GM06990 (cell line): ENCODE measurements around the gene TECRL.

Experiments
- DNase-seq: peaks from one replicate; pipeline ENCODE4 v3.0.0-alpha.2; 2011; ENCODE audit not compliant: insufficient read length; ENCODE audit errors: extremely low read depth
- H3K27me3 ChIP-seq: replicated peaks from 2 replicates; pipeline ENCODE4 v1.6.0; 2011; ENCODE audit warnings: low read length; ENCODE audit not compliant: control insufficient read depth, insufficient read depth
- H3K36me3 ChIP-seq: 2 replicates; pipeline ENCODE4 v1.5.1; 2011; ENCODE audit warnings: low read length; ENCODE audit not compliant: control insufficient read depth, insufficient read depth
- H3K4me3 ChIP-seq: replicated peaks from 2 replicates; pipeline ENCODE4 v1.5.1; 2011; ENCODE audit warnings: low read depth, mild to moderate bottlenecking, control low read depth, low read length
- TF ChIP-seq, protein P1 (sequence below): IDR thresholded peaks from 2 replicates; pipeline ENCODE4 v1.5.1; 2011; ENCODE audit warnings: low read length, control low read depth, mild to moderate bottlenecking, inconsistent platforms; ENCODE audit not compliant: insufficient read depth, poor library complexity, severe bottlenecking

TECRL gene

DNA sequence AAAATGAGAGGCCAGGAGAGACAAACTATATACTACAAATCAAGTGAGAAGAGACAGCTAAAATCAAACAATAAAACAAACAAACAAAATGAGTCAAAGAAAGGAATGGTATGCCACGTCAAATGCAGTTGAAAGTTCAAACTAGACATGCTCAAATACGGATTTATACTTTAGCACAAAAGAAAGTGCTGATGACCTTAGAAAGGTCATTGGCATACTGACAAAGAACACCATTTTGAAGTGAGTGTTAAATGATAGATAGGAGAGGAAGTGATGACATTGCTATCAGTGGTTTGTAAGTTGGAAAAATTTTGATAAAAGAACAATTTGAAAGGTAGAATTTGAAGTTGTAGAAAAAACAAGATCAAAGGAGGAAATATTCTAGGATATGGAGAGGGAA lies 55.3 kb downstream of the TECRL start:
- TF ChIP-seq, protein P1, sequence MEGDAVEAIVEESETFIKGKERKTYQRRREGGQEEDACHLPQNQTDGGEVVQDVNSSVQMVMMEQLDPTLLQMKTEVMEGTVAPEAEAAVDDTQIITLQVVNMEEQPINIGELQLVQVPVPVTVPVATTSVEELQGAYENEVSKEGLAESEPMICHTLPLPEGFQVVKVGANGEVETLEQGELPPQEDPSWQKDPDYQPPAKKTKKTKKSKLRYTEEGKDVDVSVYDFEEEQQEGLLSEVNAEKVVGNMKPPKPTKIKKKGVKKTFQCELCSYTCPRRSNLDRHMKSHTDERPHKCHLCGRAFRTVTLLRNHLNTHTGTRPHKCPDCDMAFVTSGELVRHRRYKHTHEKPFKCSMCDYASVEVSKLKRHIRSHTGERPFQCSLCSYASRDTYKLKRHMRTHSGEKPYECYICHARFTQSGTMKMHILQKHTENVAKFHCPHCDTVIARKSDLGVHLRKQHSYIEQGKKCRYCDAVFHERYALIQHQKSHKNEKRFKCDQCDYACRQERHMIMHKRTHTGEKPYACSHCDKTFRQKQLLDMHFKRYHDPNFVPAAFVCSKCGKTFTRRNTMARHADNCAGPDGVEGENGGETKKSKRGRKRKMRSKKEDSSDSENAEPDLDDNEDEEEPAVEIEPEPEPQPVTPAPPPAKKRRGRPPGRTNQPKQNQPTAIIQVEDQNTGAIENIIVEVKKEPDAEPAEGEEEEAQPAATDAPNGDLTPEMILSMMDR: no peak
- no peak overlapping the region for H3K4me3 ChIP-seq
- no peak for DNase-seq

DNA sequence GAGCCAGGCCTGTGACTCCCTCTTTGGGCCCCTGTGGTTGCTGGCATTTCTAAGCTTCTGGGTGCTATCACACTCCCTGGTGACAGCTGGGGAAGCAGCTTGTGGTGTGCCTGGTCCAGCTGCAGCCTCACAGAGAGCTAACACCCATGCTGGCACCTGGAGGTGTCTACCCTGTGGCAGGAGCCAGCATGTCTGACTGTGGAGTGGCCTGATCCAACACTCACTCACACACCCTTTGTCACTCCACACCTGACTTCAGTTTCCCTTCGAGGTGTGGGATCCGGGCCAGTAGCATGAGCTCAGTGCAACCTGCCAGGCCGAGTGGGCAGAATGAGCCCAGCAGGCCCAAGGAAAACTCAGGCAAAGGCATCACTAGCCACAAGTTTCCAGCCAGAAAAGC lies 67.5 kb downstream of the TECRL start:
- no peak for DNase-seq
- H3K36me3 ChIP-seq: no peaks in the 10 kb centered on the region
- TF ChIP-seq, protein P1: no peak
- H3K4me3 ChIP-seq: no peak overlapping the region
- H3K27me3 ChIP-seq: no peaks in the 10 kb centered on the region

More for the DNA sequence above, 55.3 kb downstream of the TECRL start:
- Histone ChIP-seq H3K36me3 (no peaks in the 10 kb centered on the region), H3K27me3 (no peaks in the 10 kb centered on the region)

DNA sequence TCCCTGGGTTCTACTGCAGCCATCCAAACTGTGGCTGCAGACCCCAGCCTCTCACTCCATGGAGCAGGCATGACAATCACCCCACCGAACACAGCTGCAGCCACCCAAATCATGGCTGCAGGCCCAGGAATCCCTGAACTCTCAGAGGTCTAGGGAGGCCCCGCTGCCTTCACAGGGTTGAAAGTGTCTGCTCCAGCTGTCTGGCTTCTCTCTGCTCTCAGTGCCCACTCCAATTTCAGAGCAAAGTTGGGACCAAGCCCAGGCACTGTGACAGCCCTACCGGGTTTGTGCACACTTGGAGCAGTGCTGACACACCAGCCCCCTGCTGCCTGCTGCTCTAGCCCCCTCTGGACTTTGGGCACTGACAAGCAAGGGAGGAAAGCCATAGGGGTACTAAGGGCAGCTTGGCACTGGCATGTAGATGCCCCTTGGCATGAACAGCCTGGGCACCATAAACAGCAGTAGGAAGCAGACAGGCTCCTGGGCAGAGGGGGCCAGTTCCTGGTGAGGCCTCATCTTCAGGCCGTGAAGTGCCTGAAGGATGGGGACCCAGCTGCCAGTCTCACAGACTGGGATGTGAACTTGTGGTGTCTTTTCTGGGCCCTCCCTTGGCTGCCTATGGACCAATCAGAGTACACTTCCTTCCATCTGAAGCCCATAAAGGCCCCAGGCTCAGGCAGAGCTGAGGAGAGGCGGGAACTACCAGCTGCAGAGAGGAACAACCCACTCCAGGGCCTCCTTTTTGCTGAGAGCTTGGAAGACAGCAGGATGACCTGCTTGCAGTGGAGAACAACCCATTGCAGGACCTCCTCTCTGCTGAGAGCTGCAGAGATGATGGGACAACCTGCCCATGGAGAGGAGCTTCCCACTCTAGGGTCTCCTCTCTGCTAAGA lies 68.8 kb downstream of the TECRL start:
- no peak overlapping the region for H3K4me3 ChIP-seq
- DNase-seq: no peak
- TF ChIP-seq, protein P1: no peak
- H3K36me3 ChIP-seq: no peaks in the 10 kb centered on the region
- no peaks in the 10 kb centered on the region for H3K27me3 ChIP-seq

DNA sequence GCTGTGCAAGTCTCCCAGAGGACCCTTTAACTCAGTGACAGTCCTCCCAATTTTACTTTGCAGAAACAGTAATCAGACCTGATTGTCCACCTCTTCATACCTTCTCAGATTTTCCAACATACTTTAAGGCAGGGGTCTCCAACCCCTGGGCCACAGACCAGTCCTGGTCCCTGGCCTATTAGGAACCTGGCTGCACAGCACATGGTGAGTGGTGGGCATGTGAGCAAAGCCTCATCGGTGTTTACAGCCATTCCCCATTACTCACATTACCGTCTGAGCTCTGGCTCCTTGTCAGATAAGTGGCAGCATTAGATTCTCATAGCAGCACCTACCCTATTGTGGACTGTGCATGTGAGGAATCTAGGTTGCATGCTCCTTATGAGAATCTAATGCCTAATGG lies 74.3 kb downstream of the TECRL start:
- Histone ChIP-seq H3K27me3 (no peaks in the 10 kb centered on the region), H3K4me3 (no peak overlapping the region), H3K36me3 (no peaks in the 10 kb centered on the region)
- no peak for DNase-seq
- TF ChIP-seq, protein P1: no peak

DNA sequence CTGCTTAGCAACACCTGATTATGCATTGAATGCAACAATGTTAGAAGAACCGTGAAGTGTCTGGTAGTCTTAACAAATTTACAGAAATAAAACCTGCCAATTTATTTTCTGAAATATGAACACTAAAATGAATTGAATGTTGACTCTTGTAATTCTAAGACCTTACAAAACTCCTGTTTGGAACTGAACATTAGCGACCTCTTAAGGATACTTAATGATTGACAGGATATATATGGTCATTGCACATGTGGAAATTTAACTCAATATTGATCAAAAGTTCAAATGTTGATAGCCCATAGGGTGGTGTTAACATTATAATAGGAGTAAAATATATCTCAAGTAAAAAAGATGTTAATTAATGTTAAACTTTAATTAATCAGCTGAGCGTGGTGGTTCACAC lies 79.1 kb downstream of the TECRL start:
- no peak for DNase-seq
- TF ChIP-seq, protein P1: no peak
- Histone ChIP-seq H3K4me3 (no peak overlapping the region), H3K36me3 (no peaks in the 10 kb centered on the region), H3K27me3 (no peaks in the 10 kb centered on the region)
